Mesodermal cell (in vitro differentiated cells): ENCODE results near the gene CYP27A1. TPM values are rescaled to one million over a fixed set of nuclear protein-coding genes. Genes with fewer than 3 reads are reported as not detected.

ENCODE experiments used
- H3K27ac ChIP-seq: 2 replicates; pipeline ENCODE4 v1.7.0; 2013; ENCODE audit warnings: mild to moderate bottlenecking, low read depth, low read length, moderate library complexity; ENCODE audit not compliant: severe bottlenecking
- H3K36me3 ChIP-seq: 2 replicates; pipeline ENCODE4 v1.7.1; 2013; ENCODE audit warnings: mild to moderate bottlenecking, low read length, moderate library complexity; ENCODE audit not compliant: control insufficient read depth, insufficient read depth
- H3K4me1 ChIP-seq: one replicate; pipeline ENCODE4 v1.7.1; 2013; ENCODE audit warnings: mild to moderate bottlenecking, low read length; ENCODE audit not compliant: insufficient read depth, control insufficient read depth, poor library complexity, severe bottlenecking
- H3K4me3 ChIP-seq: 2 replicates; pipeline ENCODE4 v1.7.0; 2013; ENCODE audit warnings: low read length, control low read depth, mild to moderate bottlenecking; ENCODE audit not compliant: insufficient read depth, poor library complexity, severe bottlenecking; ENCODE audit errors: extremely low read depth
- H3K9me3 ChIP-seq: 2 replicates; pipeline ENCODE4 v1.7.1; 2013; ENCODE audit warnings: mild to moderate bottlenecking, low read length, moderate library complexity; ENCODE audit not compliant: control insufficient read depth
- WGBS, 2 experiments: methylation state at CpG; one replicate each; pipeline ENCODE4 v1.1.5; 2013; ENCODE audit warnings: missing lambda C conversion rate in 2 of 2; ENCODE audit not compliant: insufficient coverage in 2 of 2; 5-methylcytosine and 5-hydroxymethylcytosine counted together
- polyA plus RNA-seq, 2 experiments: library from polyadenylated mRNA; stranded (reverse); fragments of 50-300 nt; gene quantifications; one replicate each; pipeline ENCODE4 v1.2.3, GENCODE V29; 2013

CYP27A1 gene
- polyA plus RNA-seq (2013, experiment 1 of 2) = 28.3 TPM
- 28.7 TPM for polyA plus RNA-seq (2013, experiment 2 of 2)

DNA sequence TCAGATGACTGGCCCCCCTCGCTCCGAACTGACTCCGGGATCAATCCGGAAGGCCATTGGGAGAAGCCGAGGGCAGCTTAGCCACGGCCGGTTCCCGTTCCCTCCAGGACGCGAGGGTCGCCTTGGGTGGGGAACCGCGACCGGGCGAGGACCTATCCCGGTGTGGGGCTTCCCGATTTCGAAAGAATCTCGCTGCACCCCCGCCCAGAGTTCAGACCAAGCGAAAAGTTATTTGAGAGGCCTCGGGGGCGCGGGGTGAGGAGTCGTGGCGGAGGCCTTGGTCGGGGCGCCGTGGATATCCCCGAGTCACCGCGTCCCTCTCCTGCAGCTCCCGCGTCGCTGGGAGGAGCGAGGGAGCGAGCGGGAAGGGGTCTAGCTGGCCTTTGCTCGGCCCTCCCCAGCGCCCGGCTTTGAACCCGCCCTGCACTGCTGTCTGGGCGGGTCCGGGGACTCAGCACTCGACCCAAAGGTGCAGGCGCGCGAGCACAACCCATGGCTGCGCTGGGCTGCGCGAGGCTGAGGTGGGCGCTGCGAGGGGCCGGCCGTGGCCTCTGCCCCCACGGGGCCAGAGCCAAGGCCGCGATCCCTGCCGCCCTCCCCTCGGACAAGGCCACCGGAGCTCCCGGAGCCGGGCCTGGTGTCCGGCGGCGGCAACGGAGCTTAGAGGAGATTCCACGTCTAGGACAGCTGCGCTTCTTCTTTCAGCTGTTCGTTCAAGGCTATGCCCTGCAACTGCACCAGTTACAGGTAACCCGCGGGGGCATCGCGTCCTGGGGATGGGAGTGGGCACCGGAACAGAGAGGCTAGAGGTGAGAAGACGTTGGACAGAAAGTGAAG lies at the start of gene CYP27A1:
TSS of gene CYP27A1 (plus strand) at position 457 of the 837 bp plus-strand sequence. CDS start at position 493, 36 bp downstream.
- H3K4me3 ChIP-seq = peak within 1 kb of the TSS; percentile 56
- 2 to 4% methylated on average over 59 to 72 of the region's 76 CpGs for WGBS, 2 experiments
- no peaks in the 10 kb centered on the region for H3K4me1 ChIP-seq
- peaks cover 4% of the 10 kb centered on the region for H3K36me3 ChIP-seq
- peak within 1 kb of the TSS; percentile 59 for H3K27ac ChIP-seq
- peaks cover 5% of the 10 kb centered on the region for H3K9me3 ChIP-seq

DNA sequence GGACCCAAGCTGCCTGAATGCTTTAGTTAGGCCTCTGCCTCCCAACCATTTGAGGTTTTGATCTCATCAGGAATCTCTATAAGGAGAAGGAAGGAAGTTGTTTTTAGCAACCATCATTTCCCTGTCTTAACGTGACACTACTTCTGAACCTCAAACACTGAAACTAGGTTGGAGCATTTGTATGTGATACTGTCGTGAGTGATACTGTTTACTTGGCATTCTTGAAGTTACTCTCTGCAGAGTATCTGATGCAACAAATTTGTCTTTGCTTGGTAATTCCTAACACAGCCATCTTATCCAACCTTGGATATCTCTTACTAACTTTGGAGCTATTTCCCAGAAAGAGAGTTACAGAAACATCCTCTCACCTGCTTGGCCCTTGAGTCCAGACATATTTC lies 49.2 kb upstream of the CYP27A1 start:
- WGBS, 2 experiments = 80% methylated on average over 1 of the region's 2 CpGs; no CpG with 5 or more reads in 1 of the 2 experiments
- Histone ChIP-seq H3K4me3 (no peak overlapping the region), H3K27ac (peak overlapping the region; percentile 79), H3K4me1 (peaks cover 32% of the 10 kb centered on the region), H3K9me3 (peaks cover under 1% of the 10 kb centered on the region), H3K36me3 (peaks cover 48% of the 10 kb centered on the region)

DNA sequence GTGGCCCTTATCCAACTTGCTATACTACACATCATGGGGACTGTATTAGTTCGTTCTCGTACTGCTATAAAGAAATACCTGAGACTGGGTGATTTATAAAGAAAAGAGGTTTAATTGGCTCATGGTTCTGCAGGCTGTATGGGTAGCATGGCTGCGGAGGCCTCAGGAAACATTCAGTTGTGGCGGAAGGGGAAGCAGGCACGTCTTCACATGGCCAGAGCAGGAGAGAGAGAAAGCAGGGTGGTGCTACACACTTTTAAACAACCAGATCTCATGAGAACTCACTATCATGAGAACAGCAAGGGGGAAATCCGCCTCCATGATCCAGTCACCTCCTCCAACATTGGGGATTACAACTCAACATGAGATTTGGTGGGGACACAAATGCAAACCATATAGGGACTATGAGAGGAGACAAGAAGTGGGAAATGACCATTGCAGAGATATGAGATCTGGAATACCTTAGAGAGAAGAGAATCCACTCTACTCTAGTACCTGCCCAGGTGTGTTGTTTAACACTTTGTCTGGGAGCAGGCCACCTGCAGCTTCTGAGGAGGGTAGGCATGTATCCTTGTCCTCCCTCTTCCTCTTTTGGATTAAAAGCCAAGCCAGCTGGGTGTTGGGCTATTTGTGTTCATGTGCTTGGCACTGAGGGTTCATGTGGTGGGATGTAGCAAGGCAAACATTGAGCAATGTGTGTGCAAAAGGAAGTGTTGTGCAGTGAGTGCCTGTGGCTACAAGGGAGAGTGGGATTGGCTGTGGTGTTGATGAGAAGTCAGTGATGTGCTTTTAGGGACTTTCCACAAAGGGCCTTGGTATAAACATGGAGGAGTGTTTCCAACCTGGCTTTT lies 48.6 kb upstream of the CYP27A1 start:
- Histone ChIP-seq H3K4me3 (no peak overlapping the region), H3K9me3 (no peaks in the 10 kb centered on the region), H3K4me1 (peaks cover 32% of the 10 kb centered on the region), H3K27ac (no peak overlapping the region), H3K36me3 (peaks cover 50% of the 10 kb centered on the region)
- WGBS, 2 experiments = 100% methylated on average over 1 to 3 of the region's 6 CpGs

DNA sequence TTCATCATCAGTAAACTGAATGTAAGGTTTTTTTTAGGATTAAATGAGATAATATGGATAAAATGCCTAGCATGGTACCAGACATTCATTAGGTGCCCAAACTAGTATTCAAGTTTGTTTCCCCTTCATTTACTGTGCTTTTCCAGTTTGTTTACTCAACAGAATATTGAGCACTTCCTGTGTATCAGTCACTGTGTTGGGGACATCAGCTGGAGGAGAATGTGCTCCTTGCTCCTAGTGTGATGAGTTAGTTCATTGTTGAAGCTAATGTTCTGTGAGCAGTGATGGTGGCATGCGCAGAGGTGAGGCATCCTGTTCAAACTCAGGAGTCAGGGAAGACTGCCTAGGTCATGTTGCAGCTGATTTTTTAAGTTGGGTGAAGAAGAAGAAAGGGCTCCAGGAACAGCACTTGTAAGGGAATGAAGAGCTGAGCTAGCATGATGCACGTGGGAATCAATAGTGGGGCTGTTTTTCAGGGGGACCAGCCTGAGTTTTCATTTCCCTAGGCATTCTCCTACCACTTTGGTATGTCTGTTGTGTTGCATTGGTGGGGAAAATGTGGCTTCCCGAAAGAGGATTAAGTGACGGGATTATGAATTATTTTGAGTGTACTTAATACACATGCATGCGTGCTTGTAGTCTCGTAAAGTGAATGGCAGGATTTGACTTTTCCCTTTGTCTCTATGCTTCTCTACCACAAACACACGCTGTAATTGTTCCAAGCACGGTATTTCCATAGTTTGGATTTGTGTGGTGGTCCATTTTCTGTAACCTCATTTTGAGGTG lies 47.6 kb upstream of the CYP27A1 start:
- Histone ChIP-seq H3K9me3 (no peaks in the 10 kb centered on the region), H3K4me1 (peaks cover 32% of the 10 kb centered on the region), H3K4me3 (no peak overlapping the region), H3K27ac (no peak overlapping the region), H3K36me3 (peaks cover 50% of the 10 kb centered on the region)
- 96 to 100% methylated on average over 3 of the region's 8 CpGs for WGBS, 2 experiments

DNA sequence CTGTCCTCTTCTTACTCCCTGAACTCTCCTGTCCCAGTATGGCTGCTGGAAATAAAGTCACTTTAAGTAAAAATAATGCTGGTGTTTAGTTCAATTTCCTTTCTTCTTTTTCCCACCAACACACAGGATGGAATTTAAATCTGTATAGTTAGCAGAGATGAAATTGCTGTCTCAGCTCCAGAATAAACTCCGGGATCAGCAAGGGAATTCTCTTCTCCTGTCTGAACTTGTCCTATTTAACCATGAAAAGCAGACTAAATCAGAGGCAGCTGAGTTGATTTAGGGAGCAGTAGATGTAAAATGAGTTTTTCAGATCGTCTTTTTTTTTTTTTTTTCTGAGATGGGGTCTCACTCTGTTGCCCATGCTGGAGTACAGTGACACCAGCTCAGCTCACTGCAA lies 45.4 kb upstream of the CYP27A1 start:
- peaks cover 29% of the 10 kb centered on the region for H3K4me1 ChIP-seq
- WGBS, 2 experiments = 100% methylated on average over 2 of the region's 2 CpGs; no CpG with 5 or more reads in 1 of the 2 experiments
- no peak overlapping the region for H3K27ac ChIP-seq
- peaks cover 66% of the 10 kb centered on the region for H3K36me3 ChIP-seq
- no peak overlapping the region for H3K4me3 ChIP-seq
- no peaks in the 10 kb centered on the region for H3K9me3 ChIP-seq

DNA sequence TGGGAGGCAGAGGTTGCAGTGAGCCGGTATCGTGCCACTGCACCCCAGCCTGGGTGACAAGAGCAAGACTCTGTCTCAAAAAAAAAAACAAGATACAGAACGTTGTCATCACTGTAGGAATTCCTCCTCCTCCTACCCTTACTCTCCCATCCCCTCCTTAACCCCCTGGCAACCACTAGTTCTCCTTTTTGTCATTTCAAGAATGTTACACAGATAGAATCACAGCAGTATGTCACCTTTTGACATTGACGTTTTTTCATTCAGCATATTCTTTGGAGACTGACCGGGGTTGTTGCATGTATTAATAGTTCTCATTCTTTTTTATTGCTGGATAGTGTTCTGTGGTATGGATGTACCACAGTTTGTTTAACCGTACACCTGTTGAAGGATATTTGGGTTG lies 38.9 kb upstream of the CYP27A1 start:
- 87 to 93% methylated on average over 3 to 5 of the region's 6 CpGs for WGBS, 2 experiments
- peaks cover 80% of the 10 kb centered on the region for H3K36me3 ChIP-seq
- H3K4me1 ChIP-seq = peaks cover 2% of the 10 kb centered on the region
- H3K4me3 ChIP-seq = no peak overlapping the region
- no peak overlapping the region for H3K27ac ChIP-seq
- H3K9me3 ChIP-seq = no peaks in the 10 kb centered on the region

DNA sequence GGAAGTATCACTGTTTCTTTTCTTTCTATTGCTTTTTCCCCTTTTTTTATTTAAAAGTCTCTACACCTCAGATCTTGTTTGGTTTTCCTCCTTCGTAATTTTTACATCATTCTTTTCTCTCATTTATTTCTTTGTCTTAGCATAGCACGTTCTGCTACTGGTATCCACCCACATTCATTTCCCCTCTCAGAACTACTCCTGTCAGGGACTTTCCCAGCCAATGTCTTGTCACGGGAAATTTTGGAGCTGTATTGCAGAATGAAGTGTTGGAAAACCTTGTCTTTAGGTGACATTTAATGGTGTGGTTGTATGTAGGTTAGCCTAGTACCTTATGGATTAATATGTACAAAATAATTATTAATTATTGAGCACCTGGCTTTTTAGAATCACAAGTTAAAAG lies 37.3 kb upstream of the CYP27A1 start:
- no peak overlapping the region for H3K27ac ChIP-seq
- WGBS, 2 experiments = 88 to 97% methylated on average over 2 of the region's 3 CpGs
- H3K9me3 ChIP-seq = no peaks in the 10 kb centered on the region
- peaks cover 2% of the 10 kb centered on the region for H3K4me1 ChIP-seq
- H3K36me3 ChIP-seq = peaks cover 80% of the 10 kb centered on the region
- H3K4me3 ChIP-seq = no peak overlapping the region

DNA sequence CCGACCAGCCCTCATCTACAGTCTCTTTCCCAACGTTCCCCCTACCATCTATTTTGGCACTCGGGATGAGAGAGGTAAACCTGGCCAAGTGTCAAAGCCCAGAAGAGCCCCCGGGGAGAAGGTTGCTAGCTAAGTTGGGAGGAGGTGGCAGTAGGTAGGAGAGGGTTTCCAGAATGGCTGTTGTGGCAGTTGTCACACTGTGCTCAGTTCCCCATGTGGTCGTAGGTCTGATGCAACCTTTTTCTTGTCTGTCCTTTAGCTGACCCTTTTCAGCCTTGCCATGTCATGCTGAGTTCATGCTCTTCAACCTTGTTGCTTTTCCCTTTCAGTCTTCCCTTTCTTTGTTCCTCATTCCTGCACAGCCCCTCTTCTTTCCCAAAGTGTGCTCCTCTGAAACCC lies 36.8 kb upstream of the CYP27A1 start:
- Histone ChIP-seq H3K4me3 (no peak overlapping the region), H3K36me3 (peaks cover 81% of the 10 kb centered on the region), H3K9me3 (no peaks in the 10 kb centered on the region), H3K4me1 (peaks cover 2% of the 10 kb centered on the region), H3K27ac (peak overlapping the region; percentile 77)
- 36 to 75% methylated on average over 2 to 5 of the region's 5 CpGs for WGBS, 2 experiments

DNA sequence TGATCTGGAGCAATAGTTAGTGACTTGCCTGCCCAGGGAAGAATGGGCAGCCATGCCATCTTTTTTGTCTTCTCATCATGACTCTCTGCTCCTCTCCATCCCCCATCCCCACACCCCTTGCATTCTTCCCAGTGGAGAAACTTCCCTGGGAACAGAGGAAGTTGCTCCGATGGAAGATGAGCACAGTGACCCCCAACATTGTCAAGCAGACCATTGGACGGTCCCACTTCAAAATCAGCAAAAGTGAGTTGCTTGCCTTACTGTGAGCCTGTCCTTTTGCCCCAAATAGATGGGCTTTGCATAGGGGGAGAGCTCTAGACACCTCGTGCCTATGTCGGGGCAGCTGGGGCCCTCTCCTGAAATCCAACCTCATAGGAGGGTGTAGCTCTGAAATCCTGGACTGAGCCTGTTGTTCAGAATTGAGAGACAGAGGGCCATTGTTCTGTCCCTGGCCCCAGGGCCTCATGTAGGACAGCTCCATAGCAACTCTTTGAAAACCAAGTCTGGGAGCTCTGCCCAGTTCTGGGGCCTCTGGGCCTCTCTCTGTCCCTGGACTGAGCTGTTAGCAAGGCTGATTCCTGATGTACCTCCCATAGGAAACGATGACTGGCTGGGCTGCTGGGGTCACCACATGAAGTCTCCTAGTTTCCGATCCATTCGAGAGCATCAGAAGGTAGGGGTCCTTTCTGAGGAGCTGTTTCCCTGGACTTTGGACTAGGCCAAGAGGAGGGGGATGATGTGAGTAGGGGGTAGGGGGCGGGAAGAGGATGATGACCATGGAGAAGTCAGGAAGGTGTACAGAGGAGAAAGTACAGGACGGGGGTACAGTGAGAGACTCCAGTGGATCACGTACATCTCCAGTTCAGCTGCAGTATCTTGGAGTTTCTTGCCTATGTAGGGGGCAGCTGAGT lies 36.1 kb upstream of the CYP27A1 start:
- peak overlapping the region; percentile 77 for H3K27ac ChIP-seq
- H3K36me3 ChIP-seq = peaks cover 81% of the 10 kb centered on the region
- 90 to 97% methylated on average over 5 to 9 of the region's 10 CpGs for WGBS, 2 experiments
- H3K4me3 ChIP-seq = no peak overlapping the region
- H3K4me1 ChIP-seq = peaks cover 2% of the 10 kb centered on the region
- no peaks in the 10 kb centered on the region for H3K9me3 ChIP-seq
